ENCODE results near the gene SPATA6L.
A peak's percentile ranks its signal among the peaks of the same experiment; 100 is the strongest.

SPATA6L gene

DNA sequence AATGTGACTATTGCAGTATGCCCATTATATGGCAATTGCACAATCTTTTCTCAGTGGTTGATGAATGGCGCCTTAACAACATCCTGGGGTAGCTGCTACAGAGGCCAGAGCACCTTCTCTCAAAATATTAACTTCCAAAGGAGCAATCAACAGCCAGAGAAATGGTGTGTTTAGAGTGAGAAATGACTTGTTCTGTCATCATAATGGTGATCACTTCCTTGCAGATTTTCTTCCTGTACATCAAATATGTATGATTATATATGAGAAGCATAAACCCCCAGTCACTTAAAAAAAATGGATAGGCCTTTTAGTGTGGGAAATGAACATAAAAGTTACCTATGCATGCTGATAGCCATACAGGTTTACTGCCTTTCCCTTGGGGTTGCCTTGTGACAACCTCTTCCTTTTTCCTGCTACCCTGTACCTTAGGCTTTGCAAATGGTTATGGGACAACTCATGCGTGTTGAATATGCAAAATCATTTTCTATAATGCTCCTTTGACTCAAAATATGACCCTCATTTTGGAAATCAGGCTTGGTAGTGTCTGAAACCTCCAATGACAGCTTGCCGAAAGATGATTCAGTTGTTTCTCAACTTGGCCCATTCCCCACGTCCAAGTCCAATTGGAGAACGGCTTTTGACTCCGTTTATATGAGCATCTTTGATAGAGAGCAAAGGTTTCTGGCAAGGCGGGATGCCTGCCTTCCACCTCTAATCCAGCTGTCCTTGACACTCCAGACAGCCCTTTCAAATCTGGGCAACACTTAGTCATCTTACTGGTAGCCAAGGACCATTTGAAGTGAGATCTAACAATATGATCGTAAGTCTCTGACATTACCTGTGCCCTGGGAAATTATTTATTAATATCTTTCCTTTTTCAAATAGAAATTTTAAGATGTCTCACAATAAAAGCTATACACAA lies 106.8 kb downstream of the SPATA6L start:
- peak overlapping the region; percentile 31 for H3K4me3 ChIP-seq (ENCODE audit: low read depth, low read length)
- TF ChIP-seq, protein P1, sequence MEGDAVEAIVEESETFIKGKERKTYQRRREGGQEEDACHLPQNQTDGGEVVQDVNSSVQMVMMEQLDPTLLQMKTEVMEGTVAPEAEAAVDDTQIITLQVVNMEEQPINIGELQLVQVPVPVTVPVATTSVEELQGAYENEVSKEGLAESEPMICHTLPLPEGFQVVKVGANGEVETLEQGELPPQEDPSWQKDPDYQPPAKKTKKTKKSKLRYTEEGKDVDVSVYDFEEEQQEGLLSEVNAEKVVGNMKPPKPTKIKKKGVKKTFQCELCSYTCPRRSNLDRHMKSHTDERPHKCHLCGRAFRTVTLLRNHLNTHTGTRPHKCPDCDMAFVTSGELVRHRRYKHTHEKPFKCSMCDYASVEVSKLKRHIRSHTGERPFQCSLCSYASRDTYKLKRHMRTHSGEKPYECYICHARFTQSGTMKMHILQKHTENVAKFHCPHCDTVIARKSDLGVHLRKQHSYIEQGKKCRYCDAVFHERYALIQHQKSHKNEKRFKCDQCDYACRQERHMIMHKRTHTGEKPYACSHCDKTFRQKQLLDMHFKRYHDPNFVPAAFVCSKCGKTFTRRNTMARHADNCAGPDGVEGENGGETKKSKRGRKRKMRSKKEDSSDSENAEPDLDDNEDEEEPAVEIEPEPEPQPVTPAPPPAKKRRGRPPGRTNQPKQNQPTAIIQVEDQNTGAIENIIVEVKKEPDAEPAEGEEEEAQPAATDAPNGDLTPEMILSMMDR (IDR thresholded peaks at IDR 0.05; ENCODE audit: borderline replicate concordance, insufficient read depth, low read depth, low read length): no peak

DNA sequence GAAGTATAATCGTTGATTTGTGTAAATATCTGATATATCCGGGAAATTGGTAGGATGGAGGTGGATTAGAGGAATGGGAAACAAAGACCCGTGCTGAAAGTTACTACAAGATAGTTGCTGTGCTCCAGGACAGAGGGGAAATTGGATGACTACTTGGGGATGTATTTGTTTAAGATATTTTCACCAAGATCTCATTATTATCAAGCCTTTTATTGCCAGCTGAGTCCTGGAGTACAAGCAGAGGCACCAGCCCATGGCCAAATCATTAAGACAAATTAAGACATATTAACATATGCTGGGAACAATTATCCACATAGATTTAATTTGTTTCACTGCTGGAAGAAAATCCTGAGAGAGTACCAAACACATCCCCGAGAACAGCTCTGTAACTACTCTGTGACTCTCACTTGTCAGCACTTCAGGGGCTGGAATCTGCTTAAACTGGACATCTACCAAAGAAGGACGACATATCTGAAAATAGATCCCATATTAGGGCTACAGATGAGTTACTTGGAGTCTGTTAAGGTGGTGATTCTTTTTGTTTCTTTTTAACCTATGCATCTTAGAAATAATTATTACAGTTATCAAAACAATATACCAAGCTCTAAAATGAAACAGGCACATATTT lies 107.8 kb downstream of the SPATA6L start:
- TF ChIP-seq, protein P1 (IDR thresholded peaks at IDR 0.05; ENCODE audit: borderline replicate concordance, insufficient read depth, low read depth, low read length): no peak

DNA sequence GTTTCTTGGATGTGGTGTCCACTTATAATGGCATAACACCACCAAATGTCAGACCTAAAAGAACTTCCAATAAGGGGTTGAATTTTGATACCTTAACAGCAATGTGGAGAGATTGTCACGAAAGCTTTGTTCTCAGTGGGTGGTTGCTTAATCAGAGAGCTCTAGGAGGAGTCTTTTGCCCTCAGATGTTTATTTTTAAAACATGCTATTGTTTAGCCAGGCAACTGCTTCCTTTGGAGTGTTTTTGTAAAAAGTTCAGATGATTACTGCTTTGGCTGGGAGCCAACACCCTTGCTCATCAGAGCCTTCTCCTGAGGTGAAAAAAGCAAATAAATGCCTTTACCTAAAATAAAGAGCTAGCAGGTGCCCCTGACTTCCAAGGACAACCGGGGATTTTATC lies 111.0 kb downstream of the SPATA6L start:
- TF ChIP-seq, protein P1 (IDR thresholded peaks at IDR 0.05; ENCODE audit: borderline replicate concordance, insufficient read depth, low read depth, low read length): no peak

More for the DNA sequence above, 107.8 kb downstream of the SPATA6L start:
- H3K4me3 ChIP-seq (ENCODE audit: low read depth, low read length): no peak overlapping the region

DNA sequence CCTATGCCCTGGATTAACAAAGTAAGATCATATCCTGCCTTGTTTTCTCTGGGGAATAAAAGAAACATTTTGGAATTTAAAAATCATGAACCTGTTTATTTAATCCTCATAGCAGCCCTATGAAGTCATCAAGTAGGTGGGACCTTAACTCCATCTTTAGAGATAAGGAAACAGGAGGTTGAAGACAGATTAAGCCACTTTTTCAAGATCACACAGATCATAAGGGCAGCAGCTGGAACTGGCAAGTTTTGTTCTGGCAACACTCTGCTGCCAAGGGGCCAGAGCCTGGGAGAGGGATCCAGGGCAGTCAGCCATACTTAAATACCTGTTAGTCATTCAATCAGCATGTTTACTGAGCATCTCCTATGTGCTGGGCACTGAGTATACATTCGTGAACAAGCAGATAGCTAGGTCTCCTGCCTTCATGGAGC lies 112.3 kb downstream of the SPATA6L start:
- TF ChIP-seq, protein P1 (IDR thresholded peaks at IDR 0.05; ENCODE audit: borderline replicate concordance, insufficient read depth, low read depth, low read length): no peak
- no peak overlapping the region for H3K4me3 ChIP-seq (ENCODE audit: low read depth, low read length)

More for the DNA sequence above, 111.0 kb downstream of the SPATA6L start:
- no peak overlapping the region for H3K4me3 ChIP-seq (ENCODE audit: low read depth, low read length)

DNA sequence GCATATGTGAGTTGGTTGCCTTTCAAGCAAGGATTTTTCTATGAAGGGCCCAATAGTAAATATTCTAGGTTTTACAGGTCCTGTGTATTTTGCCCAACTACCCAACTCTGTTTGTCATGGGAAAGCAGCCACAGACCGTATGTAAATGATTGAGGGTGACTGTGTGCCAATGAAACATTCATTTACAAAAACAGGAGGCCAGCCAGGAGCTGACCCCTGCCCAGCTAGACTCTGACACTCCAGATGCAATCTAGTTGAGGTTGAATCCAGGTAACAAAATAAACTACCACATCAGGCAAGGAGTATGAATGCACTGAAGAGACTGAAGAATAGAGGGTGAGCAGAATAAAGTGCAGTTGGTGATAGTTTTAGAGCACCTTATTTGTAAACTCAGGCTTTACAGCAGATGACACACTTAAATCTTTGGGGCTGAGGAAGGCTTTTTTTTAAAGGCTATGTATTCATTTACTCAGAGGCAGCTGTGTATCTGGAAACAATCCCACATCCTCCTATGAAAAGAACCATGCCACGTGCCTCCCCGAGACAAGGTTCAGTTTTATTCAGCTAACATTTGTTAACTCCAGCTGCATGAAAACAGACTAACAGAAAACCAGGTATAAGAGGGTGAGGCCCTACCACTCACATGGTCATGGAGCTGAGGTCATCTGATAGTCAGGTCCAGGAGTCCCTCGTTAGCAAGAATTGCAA lies 115.3 kb downstream of the SPATA6L start:
- TF ChIP-seq, protein P1 (IDR thresholded peaks at IDR 0.05; ENCODE audit: borderline replicate concordance, insufficient read depth, low read depth, low read length): no peak
- H3K4me3 ChIP-seq (ENCODE audit: low read depth, low read length): no peak overlapping the region

DNA sequence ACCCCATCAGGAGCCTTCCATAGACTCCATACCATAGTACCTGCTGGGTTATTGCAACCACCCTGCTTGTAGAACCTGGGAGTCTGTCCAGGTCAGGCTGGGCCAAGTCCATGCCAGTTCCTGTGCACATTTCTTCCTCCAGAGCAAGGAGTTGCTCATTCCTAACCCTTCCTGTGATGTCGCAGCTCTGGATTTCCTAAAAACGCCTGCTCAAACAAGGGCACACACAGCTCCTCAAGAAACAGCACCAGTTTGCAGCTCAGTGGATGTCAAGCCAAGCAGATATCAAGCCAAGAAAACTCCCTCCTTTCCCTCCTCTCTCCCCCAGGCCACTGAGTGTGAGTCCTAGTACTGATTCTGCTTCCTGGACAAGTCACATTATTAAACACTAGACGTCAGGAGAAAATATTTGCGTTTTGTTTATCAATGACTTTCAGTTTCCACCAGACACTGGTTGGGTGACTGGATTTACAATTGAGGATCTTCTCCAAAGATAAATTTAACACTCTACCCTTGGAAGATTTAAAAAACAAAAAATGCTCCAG lies 116.5 kb downstream of the SPATA6L start:
- no peak overlapping the region for H3K4me3 ChIP-seq (ENCODE audit: low read depth, low read length)
- TF ChIP-seq, protein P1 (IDR thresholded peaks at IDR 0.05; ENCODE audit: borderline replicate concordance, insufficient read depth, low read depth, low read length): no peak
